HG03139 (cell line): ENCODE results near the gene TSPAN17.

Experiments used
- ATAC-seq: cut with Tn5 transposase; IDR thresholded peaks from one replicate; pipeline ENCODE4 v1.9.1; 2021; ENCODE audit not compliant: unreplicated experiment

Gene TSPAN17

GRCh38 chr5:176658817-176659511 is 11.7 kb downstream of the TSPAN17 start:
- no peak for ATAC-seq

GRCh38 chr5:176659512-176659839 is 12.2 kb downstream of the TSPAN17 start:
- ATAC-seq, result no peak

GRCh38 chr5:176659860-176660461 is 12.7 kb downstream of the TSPAN17 start:
- no peak for ATAC-seq

GRCh38 chr5:176660530-176660859 is 13.2 kb downstream of the TSPAN17 start:
- no peak for ATAC-seq

GRCh38 chr5:176660860-176661641 is 13.8 kb downstream of the TSPAN17 start:
- ATAC-seq, result peak; percentile 65

- no peak for ATAC-seq
Observed at GRCh38 chr5:176661676-176662075, 14.4 kb downstream of the TSPAN17 start.

- ATAC-seq, result no peak
Observed at GRCh38 chr5:176662371-176663333, 15.4 kb downstream of the TSPAN17 start.

- no peak for ATAC-seq
Observed at GRCh38 chr5:176663566-176663965, 16.3 kb downstream of the TSPAN17 start.

GRCh38 chr5:176664479-176664878 is 17.2 kb downstream of the TSPAN17 start:
- ATAC-seq, result no peak

GRCh38 chr5:176664886-176665285 is 17.6 kb downstream of the TSPAN17 start:
- no peak for ATAC-seq

- no peak for ATAC-seq
Observed at GRCh38 chr5:176665517-176665916, 18.2 kb downstream of the TSPAN17 start.

- ATAC-seq, result no peak
Observed at GRCh38 chr5:176667637-176668036, 20.4 kb downstream of the TSPAN17 start.

GRCh38 chr5:176670449-176670848 is 23.2 kb downstream of the TSPAN17 start:
- no peak for ATAC-seq

GRCh38 chr5:176671399-176671798 is 24.1 kb downstream of the TSPAN17 start:
- no peak for ATAC-seq

GRCh38 chr5:176671890-176672747 is 24.8 kb downstream of the TSPAN17 start:
- ATAC-seq, result no peak

- no peak for ATAC-seq
Observed at GRCh38 chr5:176673651-176674583, 26.6 kb downstream of the TSPAN17 start.

- ATAC-seq, result no peak
Observed at GRCh38 chr5:176674799-176675198, 27.5 kb downstream of the TSPAN17 start.

- ATAC-seq, result no peak
Observed at GRCh38 chr5:176675676-176676360, 28.5 kb downstream of the TSPAN17 start.
